CD8-positive, alpha-beta memory T cell (primary cell): ENCODE results near the gene HNRNPK. TPM values are rescaled to one million over a fixed set of nuclear protein-coding genes. Genes with fewer than 3 reads are reported as not detected.
A peak's percentile ranks its signal among the peaks of the same experiment; 100 is the strongest.

Source experiments
- CTCF ChIA-PET: fragments of 350-600 bp; sonication (Branson Sonifier 250); formaldehyde crosslinking; loops from one replicate; lab custom pipeline; 2021; ENCODE audit warnings: antibody characterized with exemption; lab: Charles Lee
- POLR2A ChIA-PET: fragments of 350-600 bp; sonication (Branson Sonifier 250); formaldehyde crosslinking; loops from one replicate; lab custom pipeline; 2021; ENCODE audit warnings: antibody characterized with exemption; lab: Charles Lee
- DNase-seq, 5 donors: peaks; one replicate each; pipeline versions ENCODE4 v3.0.0 to v3.0.0-alpha.2; 2020 to 2022; ENCODE audit warnings: mixed read lengths in 1 of 5
- H3K27ac ChIP-seq: one replicate; pipeline ENCODE4 v1.7.0; 2013; ENCODE audit warnings: low read depth, mild to moderate bottlenecking, low read length, moderate library complexity
- H3K27me3 ChIP-seq: 2 replicates; pipeline ENCODE4 v1.7.0; 2013; ENCODE audit warnings: low read length, mild to moderate bottlenecking; ENCODE audit not compliant: insufficient read depth, poor library complexity, severe bottlenecking
- H3K36me3 ChIP-seq: 2 replicates; pipeline ENCODE4 v1.7.0; 2013; ENCODE audit warnings: mild to moderate bottlenecking, low read length, moderate library complexity; ENCODE audit not compliant: insufficient read depth
- H3K4me1 ChIP-seq: 2 replicates; pipeline ENCODE4 v1.7.0; 2013; ENCODE audit warnings: mild to moderate bottlenecking, low read length, moderate library complexity; ENCODE audit not compliant: insufficient read depth
- H3K4me3 ChIP-seq: 2 replicates; pipeline ENCODE4 v1.7.0; 2013; ENCODE audit warnings: mild to moderate bottlenecking, low read length
- H3K9me3 ChIP-seq: 2 replicates; pipeline ENCODE4 v1.7.0; 2013; ENCODE audit warnings: mild to moderate bottlenecking, low read length
- H3K27ac Mint-ChIP-seq, 8 donors: one replicate each; pipeline ENCODE4 v1.8.0; 2020 to 2021; ENCODE audit warnings: mixed read lengths in 8 of 8, mild to moderate bottlenecking in 6 of 8, inconsistent platforms in 3 of 8, moderate library complexity in 3 of 8
- H3K27me3 Mint-ChIP-seq, 2 donors: one replicate each; pipeline ENCODE4 v1.8.0; 2020 to 2021; ENCODE audit warnings: mixed read lengths in 2 of 2, mild to moderate bottlenecking in 1 of 2, moderate library complexity in 1 of 2
- H3K36me3 Mint-ChIP-seq, 3 donors: one replicate each; pipeline ENCODE4 v1.8.0; 2020 to 2021; ENCODE audit warnings: mixed read lengths in 3 of 3, inconsistent platforms in 1 of 3, mild to moderate bottlenecking in 1 of 3
- H3K4me1 Mint-ChIP-seq, 3 donors: one replicate each; pipeline ENCODE4 v1.8.0; 2020 to 2021; ENCODE audit warnings: mixed read lengths in 3 of 3, inconsistent platforms in 1 of 3, mild to moderate bottlenecking in 1 of 3
- H3K4me3 Mint-ChIP-seq, 7 donors: one replicate each; pipeline ENCODE4 v1.8.0; 2020 to 2021; ENCODE audit warnings: mixed read lengths in 7 of 7, mild to moderate bottlenecking in 6 of 7, moderate library complexity in 4 of 7, inconsistent platforms in 2 of 7
- H3K9me3 Mint-ChIP-seq, 5 donors: one replicate each; pipeline ENCODE4 v1.8.0; 2020 to 2022; ENCODE audit warnings: mixed read lengths in 5 of 5, mild to moderate bottlenecking in 3 of 5, moderate library complexity in 2 of 5, inconsistent platforms in 1 of 5
- polyA plus RNA-seq: library from polyadenylated mRNA; unstranded; fragments of 300-500 nt; fragmentation: Illumina TruSeq; gene quantifications from one replicate; pipeline ENCODE4 v1.2.3, GENCODE V29; 2021
- total RNA-seq, 2 experiments: library from RNA; stranded (reverse); gene quantifications; one replicate each; pipeline ENCODE4 v1.2.3, GENCODE V29; 2021

HNRNPK gene
- total and polyA plus RNA-seq, 3 experiments from 2014 or later: 870 to 904 (median 884) TPM

DNA sequence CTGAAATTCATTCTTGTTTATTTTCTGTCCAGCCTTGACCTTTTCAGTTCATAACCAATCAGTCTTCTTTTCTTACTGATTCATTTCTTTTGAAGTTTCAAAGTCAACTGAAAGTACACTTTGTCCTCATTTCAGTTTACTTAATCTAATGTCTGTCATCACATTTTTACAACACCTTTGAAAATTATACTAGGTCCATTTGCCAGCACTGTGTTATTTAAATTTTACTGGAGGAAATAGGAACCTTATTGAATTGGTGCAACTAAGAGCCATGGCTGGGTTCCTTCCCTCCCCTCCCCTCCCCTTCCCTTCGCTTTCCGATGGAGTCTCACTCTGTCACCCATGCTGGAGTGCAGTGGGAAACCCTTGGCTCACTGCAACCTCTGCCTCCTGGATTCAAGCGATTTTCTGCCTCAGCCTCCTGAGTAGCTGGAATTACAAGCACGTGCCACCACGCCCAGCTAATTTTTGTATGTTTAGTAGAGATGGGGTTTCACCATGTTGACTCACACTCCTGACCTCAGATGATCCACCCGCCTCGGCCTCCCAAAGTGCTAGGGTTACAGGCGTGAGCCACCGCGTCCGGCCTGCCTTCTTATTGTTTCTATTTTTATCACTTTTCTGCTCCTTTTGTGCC is 6.9 kb upstream of the HNRNPK start:
- Mint-ChIP-seq H3K4me1 (peaks cover 9 to 29% (median 25%) of the 10 kb centered on the region in 3 donors), H3K36me3 (peaks cover 4 to 15% (median 13%) of the 10 kb centered on the region in 3 donors), H3K9me3 (no peaks in the 10 kb centered on the region), H3K27ac (peak overlapping the region in 2 of 8 donors; percentile 21 to 51), H3K4me3 (peak overlapping the region in 3 of 7 donors; percentile 1 to 32 (median 18)), H3K27me3 (no peaks in the 10 kb centered on the region)
- no peak overlapping the region for H3K4me3 ChIP-seq
- CTCF ChIA-PET: no interaction called here
- H3K27ac ChIP-seq: peak overlapping the region; percentile 24
- no peaks in the 10 kb centered on the region for H3K9me3 ChIP-seq
- H3K27me3 ChIP-seq: no peaks in the 10 kb centered on the region
- POLR2A ChIA-PET: interaction anchor here (0.6 kb wide), 1 partner anchor 30 kb away, joined by 3 read pairs; a partner anchor contains a TSS
- peaks cover 10% of the 10 kb centered on the region for H3K4me1 ChIP-seq
- no peaks in the 10 kb centered on the region for H3K36me3 ChIP-seq
- no peak for DNase-seq

DNA sequence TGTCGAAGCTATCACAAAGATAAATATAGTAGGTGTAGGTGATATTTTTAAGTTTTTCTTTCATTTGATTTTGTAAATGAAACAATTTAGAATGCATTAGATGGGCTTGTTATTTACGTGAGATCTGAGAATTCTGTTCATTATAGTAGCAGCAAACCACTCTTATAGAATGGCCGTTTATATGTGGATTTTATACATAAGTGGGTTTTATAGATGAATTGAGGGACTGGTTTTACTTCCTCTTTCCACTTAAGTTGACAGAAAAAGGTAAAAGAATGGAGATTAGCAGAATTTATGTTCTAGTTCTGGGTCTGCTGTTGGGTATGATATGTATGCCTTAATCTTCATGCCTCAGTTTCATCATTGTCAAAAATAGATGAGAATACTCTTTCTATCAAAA is 6.2 kb upstream of the HNRNPK start:
- Mint-ChIP-seq H3K27ac (peak overlapping the region in 1 of 8 donors; percentile 7), H3K4me1 (peaks cover 15 to 36% (median 32%) of the 10 kb centered on the region in 3 donors), H3K4me3 (no peak overlapping the region), H3K9me3 (no peaks in the 10 kb centered on the region), H3K27me3 (no peaks in the 10 kb centered on the region), H3K36me3 (peaks cover 4 to 16% (median 13%) of the 10 kb centered on the region in 3 donors)
- no peaks in the 10 kb centered on the region for H3K27me3 ChIP-seq
- H3K27ac ChIP-seq: no peak overlapping the region
- DNase-seq: no peak
- H3K4me1 ChIP-seq: peaks cover 16% of the 10 kb centered on the region
- ChIA-PET CTCF (no interaction called here), POLR2A (no interaction called here)
- H3K9me3 ChIP-seq: no peaks in the 10 kb centered on the region
- no peak overlapping the region for H3K4me3 ChIP-seq
- no peaks in the 10 kb centered on the region for H3K36me3 ChIP-seq

DNA sequence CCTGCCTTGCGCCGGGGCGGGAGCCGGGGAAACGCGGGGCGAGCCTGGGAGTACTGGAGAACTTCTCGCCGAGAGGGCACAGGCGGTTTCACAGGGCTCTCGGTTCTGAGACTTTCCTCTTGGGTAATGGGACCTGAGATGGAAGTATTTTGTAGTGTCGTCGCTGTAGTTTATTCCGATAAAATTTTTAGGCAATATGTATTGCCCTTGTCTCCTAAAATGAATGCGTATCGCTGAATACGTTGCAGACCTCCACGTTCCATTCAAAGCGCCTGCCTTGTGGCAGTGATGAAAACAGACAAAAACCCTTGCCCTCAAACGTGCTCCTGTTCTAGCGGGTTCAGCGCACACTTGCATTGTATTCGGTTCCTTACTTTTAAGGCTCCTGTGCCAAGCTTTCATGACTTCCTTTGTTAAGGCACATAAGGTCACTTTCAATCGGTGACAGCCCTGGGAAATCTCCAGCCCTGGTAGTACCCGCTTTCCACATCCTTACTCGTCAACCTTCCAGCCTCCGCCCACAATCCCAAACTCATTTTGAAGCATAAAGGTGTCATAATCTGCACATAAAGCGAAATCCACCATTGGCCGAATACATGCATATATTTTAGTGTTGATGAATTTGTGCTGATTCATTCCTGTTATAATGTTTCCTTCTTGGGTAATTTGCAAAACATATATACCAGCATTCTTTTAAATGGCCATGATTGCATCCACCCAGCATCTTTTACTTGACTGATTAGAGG is 1.3 kb upstream of the HNRNPK start:
- H3K27me3 Mint-ChIP-seq: peaks cover 0 to 10% of the 10 kb centered on the region in 2 donors
- no peak for DNase-seq
- H3K9me3 Mint-ChIP-seq: peaks cover 0 to 2% (median 0%) of the 10 kb centered on the region in 5 donors
- peaks cover 37 to 50% (median 44%) of the 10 kb centered on the region in 3 donors for H3K4me1 Mint-ChIP-seq
- Histone ChIP-seq H3K36me3 (peaks cover 16% of the 10 kb centered on the region), H3K27me3 (no peaks in the 10 kb centered on the region), H3K9me3 (no peaks in the 10 kb centered on the region), H3K4me3 (peak overlapping the region; percentile 82), H3K27ac (peak overlapping the region; percentile 94), H3K4me1 (peaks cover 27% of the 10 kb centered on the region)
- H3K4me3 Mint-ChIP-seq: peak overlapping the region; percentile 91 to 100 (median 98)
- POLR2A ChIA-PET: interaction anchor here (1.0 to 3.3 kb wide), 9 partner anchors 20 to 1959 kb away, joined by 3 to 28 read pairs (median 5); partner anchors contain the start of genes KIF27, NAA35 and UBQLN1
- peak overlapping the region; percentile 3 to 99 (median 97) for H3K27ac Mint-ChIP-seq
- CTCF ChIA-PET: interaction anchor here (1.1 to 1.5 kb wide), 3 partner anchors 17 to 273 kb away, joined by 4 to 7 read pairs (median 4); partner anchors contain the start of gene UBQLN1
- peaks cover 0 to 44% (median 6%) of the 10 kb centered on the region in 3 donors for H3K36me3 Mint-ChIP-seq

DNA sequence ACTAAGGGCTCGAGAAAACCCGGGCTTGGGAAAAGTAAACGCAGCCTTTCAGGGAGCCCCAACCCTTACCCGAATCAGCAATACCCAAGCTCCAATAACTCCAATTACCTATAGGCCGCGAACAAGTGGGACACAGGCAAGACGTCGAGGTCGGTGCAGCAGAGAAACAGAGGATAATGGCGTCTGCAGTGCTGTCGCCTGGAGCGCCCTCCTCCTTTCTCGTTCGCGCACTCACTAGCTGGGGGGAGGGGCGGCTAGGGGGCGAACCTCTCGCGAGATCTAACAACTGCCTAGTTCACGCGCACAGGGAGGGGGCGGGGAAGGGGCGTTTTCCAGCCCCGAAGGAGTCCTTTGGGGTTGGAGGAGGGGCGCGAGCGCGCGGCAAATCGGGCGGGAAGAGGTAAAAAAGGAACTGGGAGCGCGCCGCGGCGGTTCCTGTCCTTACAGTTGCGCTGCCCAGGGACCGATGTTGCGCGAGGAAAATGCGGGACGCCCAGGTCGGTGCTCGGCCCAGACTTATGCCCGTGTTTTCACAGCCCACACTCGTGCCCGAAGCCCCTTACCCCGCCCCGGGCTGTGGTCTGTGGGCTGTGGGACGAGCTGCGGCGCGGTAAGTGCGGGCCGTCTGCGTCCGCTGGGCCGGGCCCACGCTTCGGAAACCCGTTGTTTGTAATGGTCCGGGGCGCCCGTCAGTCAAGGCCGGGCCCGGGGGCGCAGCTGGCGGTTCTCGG is 545 bp upstream of the HNRNPK start, which contains the start of gene RMI1:
Gene RMI1, plus strand, starts transcription at position 411 of the 731 bp plus-strand sequence. CDS start 20,182 bp downstream, outside the sequence.
- Mint-ChIP-seq H3K27ac (peak within 1 kb of the TSS; percentile 97 to 99 (median 99)), H3K4me1 (peaks cover 45 to 57% (median 52%) of the 10 kb centered on the region in 3 donors), H3K36me3 (peaks cover 4 to 51% (median 13%) of the 10 kb centered on the region in 3 donors), H3K27me3 (peaks cover 0 to 10% of the 10 kb centered on the region in 2 donors), H3K4me3 (peak within 1 kb of the TSS; percentile 91 to 100 (median 98)), H3K9me3 (peaks cover 0 to 2% (median 0%) of the 10 kb centered on the region in 5 donors)
- ChIA-PET CTCF (interaction anchor here (0.6 to 1.5 kb wide), 6 partner anchors 16 to 273 kb away, joined by 3 to 7 read pairs (median 4); partner anchors contain the start of genes KIF27 and UBQLN1), POLR2A (interaction anchor here (0.8 to 3.3 kb wide), 12 partner anchors 10 to 1960 kb away, joined by 3 to 28 read pairs (median 6); partner anchors contain the start of genes IDNK, KIF27, NAA35 and UBQLN1)
- Histone ChIP-seq H3K27me3 (no peaks in the 10 kb centered on the region), H3K27ac (peak within 1 kb of the TSS; percentile 94), H3K4me3 (peak within 1 kb of the TSS; percentile 82), H3K9me3 (no peaks in the 10 kb centered on the region), H3K4me1 (peaks cover 35% of the 10 kb centered on the region), H3K36me3 (peaks cover 23% of the 10 kb centered on the region)
- peak; percentile 98 to 100 (median 100) for DNase-seq

DNA sequence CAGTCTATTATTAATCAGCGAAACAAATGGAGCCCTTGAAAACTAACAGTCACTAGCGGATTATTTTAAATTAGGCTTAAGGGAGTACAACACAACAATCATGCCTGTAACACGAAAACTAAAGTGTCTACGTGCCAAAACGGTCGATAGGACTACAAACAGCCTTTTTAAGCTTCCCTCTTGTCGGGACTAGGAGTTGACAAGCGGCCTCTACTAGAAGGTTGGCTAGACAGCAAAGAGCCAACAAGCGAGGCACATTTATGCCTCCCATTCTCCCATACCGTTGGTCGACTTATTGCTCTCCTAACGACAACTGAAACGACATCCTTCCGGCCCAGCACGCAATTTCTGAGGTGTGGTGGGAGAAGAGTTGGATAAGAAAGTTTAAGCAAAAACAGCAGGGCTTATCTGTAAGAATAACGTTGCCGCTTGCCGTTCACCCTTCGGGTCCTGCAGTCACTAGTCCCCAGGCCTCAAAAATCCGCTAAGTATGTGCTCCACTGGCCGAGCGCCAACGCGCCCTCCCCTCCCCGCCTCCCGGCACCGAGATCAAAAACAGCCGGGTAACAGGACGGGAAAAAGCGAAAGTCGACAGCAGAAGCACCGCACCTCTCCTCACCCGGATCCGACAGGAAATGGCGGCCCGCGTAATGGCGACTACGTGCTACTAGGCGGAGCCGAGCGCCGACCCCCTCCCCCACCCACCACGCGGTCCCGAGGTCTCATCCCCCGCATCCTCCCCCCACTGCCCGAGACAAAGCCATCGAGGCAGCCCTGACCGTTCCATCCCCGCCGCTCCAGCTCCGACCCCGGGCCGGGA is 813 bp downstream of the HNRNPK start:
- Mint-ChIP-seq H3K36me3 (peaks cover 17 to 65% (median 26%) of the 10 kb centered on the region in 3 donors), H3K9me3 (peaks cover 0 to 2% (median 0%) of the 10 kb centered on the region in 5 donors), H3K27ac (peak overlapping the region; percentile 97 to 99 (median 99)), H3K4me3 (peak overlapping the region; percentile 91 to 100 (median 98)), H3K4me1 (peaks cover 58 to 71% (median 65%) of the 10 kb centered on the region in 3 donors), H3K27me3 (peaks cover 0 to 10% of the 10 kb centered on the region in 2 donors)
- H3K27ac ChIP-seq: peak overlapping the region; percentile 94
- peaks cover 48% of the 10 kb centered on the region for H3K4me1 ChIP-seq
- DNase-seq: peak; percentile 82 to 92 (median 88)
- peak overlapping the region; percentile 82 for H3K4me3 ChIP-seq
- ChIA-PET POLR2A (interaction anchor here (0.6 to 3.3 kb wide), 9 partner anchors 8 to 1961 kb away, joined by 3 to 28 read pairs (median 7); partner anchors contain the start of genes IDNK, KIF27, NAA35 and UBQLN1), CTCF (interaction anchor here (0.6 to 1.4 kb wide), 3 partner anchors 19 to 271 kb away, joined by 3 to 7 read pairs (median 3); partner anchors contain the start of gene UBQLN1)
- H3K36me3 ChIP-seq: peaks cover 37% of the 10 kb centered on the region
- H3K9me3 ChIP-seq: no peaks in the 10 kb centered on the region
- no peaks in the 10 kb centered on the region for H3K27me3 ChIP-seq

DNA sequence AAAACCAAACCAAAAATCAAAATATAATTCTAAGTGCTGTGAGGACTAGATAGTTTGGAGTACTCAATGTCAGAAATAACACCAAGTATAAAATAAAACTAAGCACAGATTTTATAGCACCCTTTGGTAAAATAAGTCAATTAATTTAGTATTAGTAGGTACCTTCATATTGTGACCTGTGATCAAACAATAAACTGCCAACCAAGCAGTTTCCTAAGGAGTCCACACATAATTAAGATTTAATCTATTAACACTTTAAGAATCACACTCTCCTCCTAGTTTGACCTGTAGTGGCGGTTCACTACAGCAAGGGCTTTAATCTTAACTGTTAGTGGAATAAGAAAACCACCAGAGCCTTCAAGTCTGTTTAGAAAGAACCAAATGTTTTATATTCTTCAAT is 2.8 kb downstream of the HNRNPK start:
- H3K4me3 ChIP-seq: no peak overlapping the region
- H3K4me1 ChIP-seq: peaks cover 59% of the 10 kb centered on the region
- Mint-ChIP-seq H3K27me3 (peaks cover 0 to 10% of the 10 kb centered on the region in 2 donors), H3K27ac (peak overlapping the region; percentile 18 to 99 (median 82)), H3K9me3 (peaks cover 0 to 2% (median 0%) of the 10 kb centered on the region in 5 donors), H3K4me3 (peak overlapping the region; percentile 91 to 100 (median 98)), H3K36me3 (peaks cover 21 to 84% (median 35%) of the 10 kb centered on the region in 3 donors), H3K4me1 (peaks cover 62 to 76% (median 71%) of the 10 kb centered on the region in 3 donors)
- no peak overlapping the region for H3K27ac ChIP-seq
- DNase-seq: no peak
- peaks cover 53% of the 10 kb centered on the region for H3K36me3 ChIP-seq
- CTCF ChIA-PET: no interaction called here
- no peaks in the 10 kb centered on the region for H3K27me3 ChIP-seq
- no peaks in the 10 kb centered on the region for H3K9me3 ChIP-seq
- POLR2A ChIA-PET: interaction anchor here (0.6 to 1.6 kb wide), 3 partner anchors 8 to 56 kb away, joined by 5 to 7 read pairs (median 6); partner anchors contain the start of gene KIF27
